Activated CD4-positive, alpha-beta T cell treated with anti-CD3 and anti-CD28 coated beads for 36 hours (primary cell): ENCODE results near the gene USP17L27. TPM values are rescaled to one million over a fixed set of nuclear protein-coding genes. Genes with fewer than 3 reads are reported as not detected.
"Not testable (repeated sequence)": the region's sequence is repeated elsewhere in the genome, so short reads cannot be mapped to it uniquely, and the experiment has no call there.

Experiments used
- ATAC-seq: fragments of 200-7000 bp; cut with Tn5 transposase; one replicate; pipeline ENCODE4 v1.10.0; 2021; ENCODE audit warnings: mild to moderate bottlenecking, moderate library complexity
- CTCF ChIA-PET: fragments of 350-600 bp; sonication (Branson Sonifier 250); formaldehyde crosslinking; loops from one replicate; lab custom pipeline; 2021; ENCODE audit warnings: antibody characterized with exemption; lab: Charles Lee
- POLR2A ChIA-PET: fragments of 350-600 bp; sonication (Branson Sonifier 250); formaldehyde crosslinking; loops from one replicate; lab custom pipeline; 2021; ENCODE audit warnings: antibody characterized with exemption, inconsistent platforms; lab: Charles Lee
- DNase-seq: peaks from one replicate; pipeline ENCODE4 v3.0.0-alpha.2; 2020
- H3K27ac Mint-ChIP-seq: one replicate; pipeline ENCODE4 v1.8.0; 2021; ENCODE audit warnings: mixed read lengths
- H3K27me3 Mint-ChIP-seq: one replicate; pipeline ENCODE4 v1.8.0; 2021; ENCODE audit warnings: mixed read lengths
- H3K36me3 Mint-ChIP-seq: one replicate; pipeline ENCODE4 v1.8.0; 2021; ENCODE audit warnings: low read depth, mixed read lengths
- H3K4me1 Mint-ChIP-seq: one replicate; pipeline ENCODE4 v1.8.0; 2021; ENCODE audit warnings: mixed read lengths
- H3K4me3 Mint-ChIP-seq: one replicate; pipeline ENCODE4 v1.8.0; 2021; ENCODE audit warnings: mild to moderate bottlenecking, moderate library complexity, mixed read lengths
- H3K9me3 Mint-ChIP-seq: one replicate; pipeline ENCODE4 v1.8.0; 2021; ENCODE audit warnings: low read depth, mixed read lengths
- intact Hi-C, 2 experiments: fragments of 100-400 bp; cut with DNase I in 1 of 2; cut with micrococcal nuclease in 1 of 2; formaldehyde crosslinking; loops; one replicate each; pipeline versions ENCODE4 v1.14.2 to v1.15.1; 2022 to 2024; cut with DNase I, micrococcal nuclease
- total RNA-seq, 2 experiments: library from RNA; stranded (reverse); gene quantifications; one replicate each; pipeline ENCODE4 v1.2.3, GENCODE V29; 2021

USP17L27 gene
- total RNA-seq, 2 experiments from 2014 or later: not detected

DNA sequence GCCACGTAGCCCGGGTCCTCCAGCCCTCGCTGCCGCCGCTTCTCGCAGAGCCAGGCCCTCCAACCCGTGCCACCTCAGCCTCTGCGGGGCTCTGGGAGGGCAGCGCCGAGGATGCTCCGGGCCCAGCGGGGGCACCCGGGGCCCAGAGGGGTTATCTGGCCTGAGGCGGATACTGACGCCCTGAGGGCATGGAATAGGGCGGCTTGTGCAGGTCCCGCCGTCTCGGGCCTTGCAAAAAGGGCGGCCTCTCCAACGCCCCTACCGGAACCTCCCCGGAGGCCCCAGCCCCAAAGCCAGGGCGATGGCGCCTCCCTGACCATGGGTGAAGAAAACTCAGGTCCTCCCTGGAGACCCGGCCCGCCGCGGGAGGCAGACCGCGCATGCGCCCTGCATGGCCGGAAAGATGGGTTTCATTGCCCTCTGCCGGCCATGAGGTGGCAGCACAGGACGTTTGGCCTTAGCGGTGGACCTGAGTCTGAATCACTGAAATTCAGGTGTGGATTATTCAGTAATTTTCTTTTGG, 37.1 kb downstream of the USP17L27 start:
- H3K4me3 Mint-ChIP-seq: peak overlapping the region; percentile 47
- H3K4me1 Mint-ChIP-seq, H3K27me3 Mint-ChIP-seq, H3K9me3 Mint-ChIP-seq, H3K36me3 Mint-ChIP-seq, H3K27ac Mint-ChIP-seq, POLR2A ChIA-PET, intact Hi-C loops, CTCF ChIA-PET: not testable (repeated sequence)
- ATAC-seq: peak; percentile 44
- DNase-seq: peak; percentile 76

DNA sequence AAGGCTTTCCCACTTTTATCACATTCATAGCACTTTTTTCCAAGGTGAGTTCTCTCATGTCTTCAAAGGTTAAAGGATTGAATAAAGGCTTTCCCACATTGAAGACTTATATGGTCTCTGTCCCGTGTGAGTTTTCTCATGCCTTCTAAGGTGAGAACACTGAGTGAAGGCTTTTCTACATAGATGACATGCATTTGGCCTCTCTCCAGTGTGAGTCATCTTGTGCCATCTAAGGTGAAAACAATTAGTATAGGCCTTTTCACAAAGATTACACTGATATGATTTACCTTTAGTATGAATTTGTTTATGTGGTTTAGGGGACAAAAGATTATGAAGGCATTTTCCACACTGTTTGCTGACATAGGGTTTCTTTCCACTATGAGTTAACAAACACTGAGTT, 40.2 kb downstream of the USP17L27 start:
- no peak overlapping the region for H3K4me3 Mint-ChIP-seq
- CTCF ChIA-PET: no interaction called here
- H3K36me3 Mint-ChIP-seq: no peaks in the 10 kb centered on the region
- POLR2A ChIA-PET: no interaction called here
- peaks cover 4% of the 10 kb centered on the region for H3K27me3 Mint-ChIP-seq
- no peak for ATAC-seq
- intact Hi-C loops: no loop called here
- H3K27ac Mint-ChIP-seq: no peak overlapping the region
- DNase-seq: no peak
- peaks cover 2% of the 10 kb centered on the region for H3K4me1 Mint-ChIP-seq
- H3K9me3 Mint-ChIP-seq: no peaks in the 10 kb centered on the region

DNA sequence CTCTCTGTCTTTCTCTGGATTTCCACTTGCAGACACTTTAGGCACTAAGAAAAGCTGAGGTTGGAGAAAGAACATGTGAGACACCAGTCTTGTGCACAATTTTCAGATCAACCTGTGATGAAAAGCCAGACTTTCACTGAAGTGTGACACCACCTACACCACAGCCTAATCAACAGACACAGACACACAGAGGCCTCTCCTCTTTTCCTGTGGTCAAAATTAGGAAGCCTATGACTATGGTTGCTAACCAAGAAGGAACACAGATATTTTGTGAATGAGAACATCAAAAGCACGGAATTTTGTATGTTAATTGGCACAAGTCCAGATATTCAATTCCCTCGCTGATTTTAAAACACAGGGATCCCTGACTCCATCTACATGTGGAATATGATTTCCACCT, 45.1 kb downstream of the USP17L27 start:
- CTCF ChIA-PET, H3K27me3 Mint-ChIP-seq, H3K27ac Mint-ChIP-seq, H3K4me1 Mint-ChIP-seq, H3K36me3 Mint-ChIP-seq, POLR2A ChIA-PET, H3K4me3 Mint-ChIP-seq, ATAC-seq, DNase-seq, intact Hi-C loops, H3K9me3 Mint-ChIP-seq: not testable (repeated sequence)

Other genes starting within 250 kb of the USP17L27 start
- gene FAM90A26, start 173.7 kb upstream of the USP17L27 start, total RNA-seq: not detected
- not detected for gene USP17L10, start 133.5 kb upstream of the USP17L27 start, total RNA-seq
- gene USP17L11, start 128.7 kb upstream of the USP17L27 start, total RNA-seq: under 1 TPM; 0.11 to 0.16 TPM
- gene USP17L12, start 124.0 kb upstream of the USP17L27 start, total RNA-seq: not detected
- gene USP17L13, start 119.3 kb upstream of the USP17L27 start, total RNA-seq: not detected
- gene USP17L15, start 109.8 kb upstream of the USP17L27 start, total RNA-seq: not detected
- gene USP17L17, start 100.3 kb upstream of the USP17L27 start, total RNA-seq: not detected
- gene USP17L18, start 95.5 kb upstream of the USP17L27 start, total RNA-seq: not detected
- gene USP17L19, start 90.8 kb upstream of the USP17L27 start, total RNA-seq: not detected
- not detected for gene USP17L20, start 86.0 kb upstream of the USP17L27 start, total RNA-seq
- not detected for gene USP17L21, start 81.3 kb upstream of the USP17L27 start, total RNA-seq
- gene USP17L22, start 76.5 kb upstream of the USP17L27 start, total RNA-seq: not detected
- not detected for gene USP17L24, start 19.0 kb upstream of the USP17L27 start, total RNA-seq
- gene USP17L25, start 14.2 kb upstream of the USP17L27 start, total RNA-seq: not detected
- gene USP17L26, start 9.5 kb upstream of the USP17L27 start, total RNA-seq: not detected
- not detected for gene USP17L5, start 4.7 kb upstream of the USP17L27 start, total RNA-seq
- gene USP17L28, start 4.7 kb downstream of the USP17L27 start, total RNA-seq: not detected
- gene USP17L29, start 9.5 kb downstream of the USP17L27 start, total RNA-seq: not detected
- not detected for gene USP17L30, start 19.0 kb downstream of the USP17L27 start, total RNA-seq
- gene DEFB131A, start 100.3 kb downstream of the USP17L27 start, total RNA-seq: not detected